Activated T-helper 9 cell treated with anti-CD3 and anti-CD28 coated beads, Interleukin-2, amount 50 U/mL, for 16 hours (primary cell): Measurements from ENCODE around the gene DEFB123.

ENCODE experiments used
- DNase-seq: peaks from one replicate; pipeline ENCODE4 v3.0.0-alpha.2; 2020; ENCODE audit warnings: low read depth

The DEFB123 gene

GRCh38 chr20:31474097-31474436, 33.6 kb downstream of the DEFB123 start:
- no peak for DNase-seq

GRCh38 chr20:31474758-31475427, 34.5 kb downstream of the DEFB123 start, which contains the start of the genes DEFB124 and REM1:
Gene DEFB124 (minus strand): TSS chr20:31475127. CDS start chr20:31473013, 2,114 bp downstream.
Gene REM1 (plus strand): TSS chr20:31475288. CDS start chr20:31476446, 1,158 bp downstream.
- DNase-seq: no peak

GRCh38 chr20:31475472-31476293, 35.3 kb downstream of the DEFB123 start:
- DNase-seq: no peak

- DNase-seq: no peak
Measured at GRCh38 chr20:31476294-31476585, 35.8 kb downstream of the DEFB123 start.

- no peak for DNase-seq
Measured at GRCh38 chr20:31476643-31477215, 36.3 kb downstream of the DEFB123 start.

GRCh38 chr20:31484001-31484400, 43.6 kb downstream of the DEFB123 start:
- no peak for DNase-seq

GRCh38 chr20:31485450-31486339, 45.3 kb downstream of the DEFB123 start:
- DNase-seq: no peak

GRCh38 chr20:31488115-31488514, 47.7 kb downstream of the DEFB123 start:
- no peak for DNase-seq

GRCh38 chr20:31489152-31489551, 48.7 kb downstream of the DEFB123 start:
- DNase-seq: no peak

- DNase-seq: no peak
Measured at GRCh38 chr20:31490752-31491151, 50.3 kb downstream of the DEFB123 start.

GRCh38 chr20:31494131-31494530, 53.7 kb downstream of the DEFB123 start:
- no peak for DNase-seq

GRCh38 chr20:31496761-31497295, 56.4 kb downstream of the DEFB123 start:
- no peak for DNase-seq

GRCh38 chr20:31497838-31498540, 57.6 kb downstream of the DEFB123 start:
- no peak for DNase-seq
